OCI-LY7 (cell line): ENCODE results near the gene CCDC92. TPM values are rescaled to one million over a fixed set of nuclear protein-coding genes. Genes with fewer than 3 reads are reported as not detected.

Experiments
- BruUV-seq: library from RNA; stranded (reverse); fragments of 400-500 nt; replicated peaks from 2 replicates; lab custom pipeline; 2021; lab: Mats Ljungman, UMichigan
- CTCF ChIA-PET: fragments of 300-600 bp; sonication (Branson Sonifier 250); formaldehyde crosslinking; loops from one replicate; lab custom pipeline; 2022; ENCODE audit warnings: antibody characterized with exemption; ENCODE audit not compliant: unreplicated experiment; lab: Charles Lee
- POLR2A ChIA-PET: fragments of 300-600 bp; sonication (Branson Sonifier 250); formaldehyde crosslinking; loops from one replicate; lab custom pipeline; 2022; ENCODE audit warnings: antibody characterized with exemption; lab: Charles Lee
- DNase-seq: peaks from one replicate; pipeline ENCODE4 v3.0.0-alpha.2; 2015; ENCODE audit warnings: low spot score
- H2AFZ ChIP-seq: fragments of 200-600 bp; sonication (generic), shearing (Covaris generic); 2 replicates; pipeline ENCODE4 v1.6.1; 2014; ENCODE audit warnings: mild to moderate bottlenecking, antibody characterized with exemption, low read length, moderate library complexity
- H3K27ac ChIP-seq: fragments of 200-600 bp; sonication (generic); 2 replicates; pipeline ENCODE4 v1.5.1; 2014; ENCODE audit warnings: mixed run types, low read depth, mild to moderate bottlenecking, moderate library complexity, low read length, inconsistent platforms; ENCODE audit not compliant: poor library complexity, severe bottlenecking
- H3K36me3 ChIP-seq: fragments of 200-600 bp; sonication (generic); 2 replicates; pipeline ENCODE4 v1.6.1; 2014; ENCODE audit warnings: mild to moderate bottlenecking, antibody characterized with exemption, low read length, moderate library complexity, mixed read lengths; ENCODE audit not compliant: insufficient read depth
- H3K4me1 ChIP-seq: fragments of 200-600 bp; sonication (generic); 2 replicates; pipeline ENCODE4 v1.5.1; 2014; ENCODE audit warnings: mild to moderate bottlenecking, low read length; ENCODE audit not compliant: insufficient read depth, poor library complexity, severe bottlenecking
- H3K4me2 ChIP-seq: fragments of 200-600 bp; sonication (generic); 2 replicates; pipeline ENCODE4 v1.6.1; 2014; ENCODE audit warnings: mild to moderate bottlenecking, low read length
- H3K4me3 ChIP-seq: fragments of 200-600 bp; sonication (generic); 2 replicates; pipeline ENCODE4 v1.5.1; 2014; ENCODE audit warnings: mild to moderate bottlenecking, low read depth, low read length; ENCODE audit not compliant: poor library complexity, severe bottlenecking
- H3K79me2 ChIP-seq: fragments of 200-600 bp; sonication (generic); 2 replicates; pipeline ENCODE4 v1.6.1; 2016; ENCODE audit warnings: low read depth, mild to moderate bottlenecking, low read length, moderate library complexity, mixed read lengths; ENCODE audit not compliant: insufficient read depth
- H3K9me2 ChIP-seq: fragments of 200-600 bp; sonication (generic); 2 replicates; pipeline ENCODE4 v1.6.1; 2016; ENCODE audit warnings: mild to moderate bottlenecking, low read length, mixed read lengths; ENCODE audit not compliant: insufficient read depth
- H3K9me3 ChIP-seq: fragments of 200-600 bp; sonication (generic); 2 replicates; pipeline ENCODE4 v1.6.1; 2014; ENCODE audit warnings: mild to moderate bottlenecking, mixed run types, low read length, mixed read lengths
- H4K20me1 ChIP-seq: fragments of 200-600 bp; sonication (generic); 2 replicates; pipeline ENCODE4 v1.6.1; 2014; ENCODE audit warnings: mild to moderate bottlenecking, antibody characterized with exemption, low read length, moderate library complexity, mixed read lengths; ENCODE audit not compliant: insufficient read depth
- EZH2phosphoT487 ChIP-seq: fragments of 200-600 bp; sonication (generic); IDR thresholded peaks from 2 replicates; pipeline ENCODE4 v1.6.1; 2018; ENCODE audit warnings: low read depth, borderline replicate concordance, mild to moderate bottlenecking, mixed run types, antibody characterized with exemption, low read length, moderate library complexity, mixed read lengths
- intact Hi-C: fragments of 100-400 bp; cut with micrococcal nuclease; formaldehyde crosslinking; loops from one replicate; pipeline ENCODE4 v1.10.0; 2022; ENCODE audit not compliant: unreplicated experiment
- total RNA-seq, 2 experiments: library from RNA; depleted of rRNA in 1 of 2; stranded (reverse); fragments of >200 nt in 1 of 2; shearing (Covaris generic) in 1 of 2; gene quantifications; 2 replicates each; pipeline ENCODE4 v1.2.3, GENCODE V29; 2014 to 2022
- TF ChIP-seq, protein P1 (sequence below): fragments of 200-600 bp; sonication (generic); conservative IDR thresholded peaks from 2 replicates; pipeline ENCODE4 v1.5.1; 2014; ENCODE audit warnings: mild to moderate bottlenecking, antibody characterized with exemption, low read length, moderate library complexity, mixed read lengths

Gene CCDC92
- total RNA-seq, 2 experiments from 2014 or later: 3.1 to 12.3 TPM

- no peaks in the 10 kb centered on the region for H3K9me3 ChIP-seq
- no peak for TF ChIP-seq EZH2phosphoT487
- TF ChIP-seq, protein P1, sequence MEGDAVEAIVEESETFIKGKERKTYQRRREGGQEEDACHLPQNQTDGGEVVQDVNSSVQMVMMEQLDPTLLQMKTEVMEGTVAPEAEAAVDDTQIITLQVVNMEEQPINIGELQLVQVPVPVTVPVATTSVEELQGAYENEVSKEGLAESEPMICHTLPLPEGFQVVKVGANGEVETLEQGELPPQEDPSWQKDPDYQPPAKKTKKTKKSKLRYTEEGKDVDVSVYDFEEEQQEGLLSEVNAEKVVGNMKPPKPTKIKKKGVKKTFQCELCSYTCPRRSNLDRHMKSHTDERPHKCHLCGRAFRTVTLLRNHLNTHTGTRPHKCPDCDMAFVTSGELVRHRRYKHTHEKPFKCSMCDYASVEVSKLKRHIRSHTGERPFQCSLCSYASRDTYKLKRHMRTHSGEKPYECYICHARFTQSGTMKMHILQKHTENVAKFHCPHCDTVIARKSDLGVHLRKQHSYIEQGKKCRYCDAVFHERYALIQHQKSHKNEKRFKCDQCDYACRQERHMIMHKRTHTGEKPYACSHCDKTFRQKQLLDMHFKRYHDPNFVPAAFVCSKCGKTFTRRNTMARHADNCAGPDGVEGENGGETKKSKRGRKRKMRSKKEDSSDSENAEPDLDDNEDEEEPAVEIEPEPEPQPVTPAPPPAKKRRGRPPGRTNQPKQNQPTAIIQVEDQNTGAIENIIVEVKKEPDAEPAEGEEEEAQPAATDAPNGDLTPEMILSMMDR: no peak
- no peaks in the 10 kb centered on the region for H3K36me3 ChIP-seq
- no peaks in the 10 kb centered on the region for H3K4me1 ChIP-seq
- BruUV-seq: no TSS peak
- H3K4me2 ChIP-seq: no peak overlapping the region
- CTCF ChIA-PET: no interaction called here
- H3K4me3 ChIP-seq: no peak overlapping the region
- intact Hi-C loops: no loop called here
- no peak overlapping the region for H3K27ac ChIP-seq
- DNase-seq: no peak
- no peak overlapping the region for H2AFZ ChIP-seq
- POLR2A ChIA-PET: no interaction called here
- H4K20me1 ChIP-seq: no peaks in the 10 kb centered on the region
- H3K79me2 ChIP-seq: no peaks in the 10 kb centered on the region
- H3K9me2 ChIP-seq: no peaks in the 10 kb centered on the region
Observed at GRCh38 chr12:123936471-123936870, 36.2 kb downstream of the CCDC92 start.

GRCh38 chr12:123935956-123936355, 36.7 kb downstream of the CCDC92 start:
- ChIA-PET CTCF (no interaction called here), POLR2A (no interaction called here)
- Histone ChIP-seq H3K27ac (no peak overlapping the region), H3K36me3 (no peaks in the 10 kb centered on the region), H2AFZ (no peak overlapping the region), H3K4me3 (no peak overlapping the region), H3K9me2 (no peaks in the 10 kb centered on the region), H3K4me2 (no peak overlapping the region), H3K79me2 (no peaks in the 10 kb centered on the region), H4K20me1 (no peaks in the 10 kb centered on the region), H3K4me1 (no peaks in the 10 kb centered on the region), H3K9me3 (no peaks in the 10 kb centered on the region)
- no peak for DNase-seq
- BruUV-seq: no TSS peak
- TF ChIP-seq EZH2phosphoT487: no peak
- TF ChIP-seq, protein P1: no peak
- intact Hi-C loops: no loop called here

DNA sequence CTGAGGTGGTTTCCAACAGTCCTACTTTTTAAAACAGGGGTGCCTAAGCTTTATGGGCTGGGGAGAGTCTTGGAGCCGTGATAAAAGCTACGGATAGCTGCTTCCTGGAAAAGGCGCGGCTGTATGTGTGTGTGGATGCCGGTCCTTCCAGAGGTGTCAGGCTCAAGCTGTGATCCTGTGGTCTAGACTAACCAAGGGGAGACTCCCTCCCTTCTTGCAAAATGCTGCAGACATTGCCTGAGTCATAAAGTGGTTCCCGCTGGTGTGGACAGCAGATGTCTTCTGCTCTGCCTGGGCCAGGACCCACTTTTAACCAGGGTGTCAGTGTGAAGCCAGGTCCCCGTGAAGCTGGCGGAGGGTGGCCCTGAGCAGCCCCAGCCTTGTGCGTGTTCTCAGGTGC, 37.8 kb downstream of the CCDC92 start:
- POLR2A ChIA-PET: no interaction called here
- H4K20me1 ChIP-seq: no peaks in the 10 kb centered on the region
- CTCF ChIA-PET: no interaction called here

More for the DNA sequence above, 37.8 kb downstream of the CCDC92 start:
- TF ChIP-seq, protein P1: no peak
- TF ChIP-seq EZH2phosphoT487: no peak
- intact Hi-C loops: no loop called here
- Histone ChIP-seq H3K9me3 (no peaks in the 10 kb centered on the region), H3K4me1 (no peaks in the 10 kb centered on the region), H3K36me3 (no peaks in the 10 kb centered on the region), H2AFZ (no peak overlapping the region), H3K9me2 (no peaks in the 10 kb centered on the region), H3K4me3 (no peak overlapping the region), H3K27ac (no peak overlapping the region), H3K79me2 (no peaks in the 10 kb centered on the region), H3K4me2 (no peak overlapping the region)
- no peak for DNase-seq
- no TSS peak for BruUV-seq
